Lower leg skin (tissue), 4 donors: Measurements from ENCODE around the gene SART1. TPM values are rescaled to one million over a fixed set of nuclear protein-coding genes. Genes with fewer than 3 reads are reported as not detected.

ENCODE experiments used
- DNase-seq, 2 donors: peaks; one replicate each; pipeline ENCODE4 v3.0.0-alpha.2; 2019; ENCODE audit warnings: low spot score in 2 of 2
- H3K4me3 ChIP-seq: fragments of 200-600 bp; sonication (generic); 2 replicates; pipeline ENCODE4 v1.5.1; 2017; ENCODE audit warnings: mild to moderate bottlenecking, low read depth; ENCODE audit not compliant: poor library complexity, severe bottlenecking
- CTCF ChIP-seq, 3 donors: fragments of 450-650 bp; IDR thresholded peaks; one replicate each; pipeline ENCODE4 v1.5.1; 2016; ENCODE audit warnings: antibody characterized with exemption in 3 of 3, mild to moderate bottlenecking in 3 of 3, moderate library complexity in 2 of 3
- POLR2A ChIP-seq, 2 donors: fragments of 450-650 bp; IDR thresholded peaks; one replicate each; pipeline ENCODE4 v1.6.1; 2016 to 2017; ENCODE audit warnings: antibody characterized with exemption in 2 of 2, mild to moderate bottlenecking in 1 of 2, moderate library complexity in 1 of 2
- WGBS, 2 donors: methylation state at CpG; one replicate each; pipeline ENCODE4 v1.1.5; 2018; 5-methylcytosine and 5-hydroxymethylcytosine counted together
- intact Hi-C: fragments of 100-400 bp; cut with DNase I; formaldehyde crosslinking; loops from one replicate; pipeline ENCODE4 v1.15.0; 2023; ENCODE audit warnings: low total_unique reads
- total RNA-seq, 4 donors: library from RNA; depleted of rRNA; stranded (reverse); fragments of >200 nt; gene quantifications; one replicate each; pipeline ENCODE4 v1.1.0, GENCODE V29; 2016

Gene SART1
- total RNA-seq, 4 donors from 2014 or later: 35.0 to 73.5 (median 55.4) TPM

GRCh38 chr11:65941720-65942310 is 19.7 kb upstream of the SART1 start:
- no peak overlapping the region for H3K4me3 ChIP-seq
- WGBS, 2 donors: 63 to 67% methylated on average over 9 of the region's 9 CpGs
- intact Hi-C loops: no loop called here
- peak in 1 of 2 donors; percentile 62 for DNase-seq
- no peak for TF ChIP-seq POLR2A (IDR thresholded peaks at IDR 0.05)
- no peak for TF ChIP-seq CTCF (IDR thresholded peaks at IDR 0.05)

- WGBS, 2 donors: 85 to 88% methylated on average over 7 of the region's 7 CpGs
- intact Hi-C loops: no loop called here
- DNase-seq: no peak
- TF ChIP-seq CTCF (IDR thresholded peaks at IDR 0.05) (no peak), POLR2A (IDR thresholded peaks at IDR 0.05) (no peak)
- no peak overlapping the region for H3K4me3 ChIP-seq
These were observed 19.0 kb upstream of the SART1 start for GRCh38 chr11:65942531-65942930.

GRCh38 chr11:65944191-65944590 is 17.3 kb upstream of the SART1 start:
- TF ChIP-seq CTCF (IDR thresholded peaks at IDR 0.05) (no peak), POLR2A (IDR thresholded peaks at IDR 0.05) (no peak)
- H3K4me3 ChIP-seq: no peak overlapping the region
- DNase-seq: no peak
- intact Hi-C loops: no loop called here
- WGBS, 2 donors: 90 to 91% methylated on average over 8 of the region's 8 CpGs

GRCh38 chr11:65944767-65945166 is 16.8 kb upstream of the SART1 start:
- TF ChIP-seq CTCF (IDR thresholded peaks at IDR 0.05): no peak
- no peak for TF ChIP-seq POLR2A (IDR thresholded peaks at IDR 0.05)
- WGBS, 2 donors: 76 to 82% methylated on average over 8 of the region's 8 CpGs
- intact Hi-C loops: no loop called here
- no peak for DNase-seq
- H3K4me3 ChIP-seq: no peak overlapping the region

- H3K4me3 ChIP-seq: no peak within 1 kb of the TSS
- no peak for DNase-seq
- intact Hi-C loops: no loop called here
- no peak for TF ChIP-seq CTCF (IDR thresholded peaks at IDR 0.05)
- no peak for TF ChIP-seq POLR2A (IDR thresholded peaks at IDR 0.05)
- WGBS, 2 donors: 67 to 72% methylated on average over 12 to 13 of the region's 13 CpGs
These were observed 16.1 kb upstream of the SART1 start, which contains the start of gene TSGA10IP for GRCh38 chr11:65945430-65945911. Gene TSGA10IP (plus strand): TSS chr11:65945480. CDS start chr11:65945676, 196 bp downstream.
